SK-N-MC (cell line): ENCODE data around the gene MTCH2.

Source experiments
- EZH2 ChIP-seq: fragments of 200-600 bp; sonication (generic); IDR thresholded peaks from one replicate; pipeline ENCODE4 v1.6.1; 2017; ENCODE audit warnings: antibody characterized with exemption
- POLR2AphosphoS5 ChIP-seq: IDR thresholded peaks from 2 replicates; pipeline ENCODE4 v1.6.1; 2012; ENCODE audit warnings: mild to moderate bottlenecking, low read depth, low read length, borderline replicate concordance

DNA sequence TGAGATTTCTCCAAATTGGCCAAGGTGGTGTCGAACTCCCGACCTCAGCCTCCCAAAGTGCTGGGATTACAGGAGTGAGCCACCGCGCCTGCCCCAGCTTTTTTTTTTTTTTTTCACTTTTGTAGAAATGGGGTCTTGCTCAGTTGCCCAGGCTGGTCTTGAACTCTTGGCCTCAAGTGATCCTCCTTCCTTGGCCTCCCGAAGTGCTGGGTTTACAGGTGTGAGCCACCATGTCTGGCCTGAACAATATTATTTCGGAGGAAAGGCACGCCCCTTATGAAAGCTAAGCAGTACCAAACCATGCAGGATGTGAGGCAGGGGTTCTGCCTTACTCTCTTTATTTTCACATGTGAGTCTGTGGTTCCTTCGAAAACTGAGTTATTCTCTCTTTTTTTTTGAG lies 16.1 kb downstream of the MTCH2 start:
- TF ChIP-seq POLR2AphosphoS5 (no peak), EZH2 (no peak)
